Left renal pelvis (tissue), 4 donors: ENCODE measurements around the gene ZNF483. TPM values are rescaled to one million over a fixed set of nuclear protein-coding genes. Genes with fewer than 3 reads are reported as not detected.
"Not testable (repeated sequence)": the region's sequence is repeated elsewhere in the genome, so short reads cannot be mapped to it uniquely, and the experiment has no call there.

Experiments
- DNase-seq, 4 donors: peaks; one replicate each; pipeline ENCODE4 v3.0.0-alpha.2; 2013; ENCODE audit warnings: low read depth in 4 of 4, low spot score in 3 of 4
- polyA plus RNA-seq, 4 donors: library from polyadenylated mRNA; unstranded; fragments of 120-200 nt; gene quantifications; one replicate each; pipeline ENCODE4 v1.2.1, GENCODE V29; 2013; ENCODE audit not compliant: insufficient read length in 4 of 4

Gene ZNF483
- 1 to 10 TPM; 2.6 to 4.9 (median 3.4) TPM for polyA plus RNA-seq

DNA sequence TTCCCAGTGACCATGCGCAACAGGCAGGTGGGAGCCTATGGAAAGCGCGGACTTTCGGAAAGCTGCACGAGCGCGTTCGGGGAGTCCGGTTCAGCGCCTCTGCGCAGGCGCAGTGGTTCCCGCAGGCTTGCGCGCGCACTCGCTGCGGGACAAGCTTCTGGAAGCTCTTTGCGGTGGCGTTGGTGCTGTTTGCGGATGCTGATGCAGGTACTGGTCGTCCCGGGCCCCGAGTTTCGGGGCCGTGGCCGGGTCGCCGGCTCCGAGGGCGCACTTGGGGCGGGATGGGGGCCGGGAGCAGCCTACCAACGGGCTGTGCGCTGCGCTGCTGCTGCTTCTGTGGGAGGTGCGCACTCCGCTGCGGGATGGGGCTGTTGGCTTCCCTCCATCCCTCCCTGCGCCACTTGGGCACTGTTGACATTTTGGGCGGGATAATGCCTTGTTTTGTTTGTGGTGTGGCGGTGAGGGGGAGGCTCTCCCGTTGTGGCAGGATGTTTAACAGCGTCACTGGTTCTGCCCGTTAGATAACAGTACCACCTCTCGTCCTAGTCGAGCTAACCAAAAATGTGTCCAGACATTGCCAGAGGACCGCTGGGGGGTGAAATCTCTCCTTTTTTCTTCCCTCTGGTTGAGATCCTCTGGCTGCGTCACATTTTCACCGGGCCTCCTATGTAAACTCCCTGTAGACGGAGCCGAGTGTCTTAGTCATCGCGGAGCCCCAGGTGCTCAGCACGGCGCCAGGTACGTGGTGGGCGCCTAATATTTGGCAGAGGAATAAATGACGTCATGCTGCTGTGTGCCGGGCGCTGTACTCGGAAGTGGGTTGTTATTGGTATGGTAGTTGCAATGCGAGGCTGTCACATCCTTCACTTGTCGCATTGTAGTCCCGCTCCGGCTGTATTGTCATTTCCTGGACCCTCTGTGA lies at the start of gene ZNF483:
TSS of gene ZNF483 (plus strand) at position 124 of the 922 bp plus-strand sequence. CDS start 2,217 bp downstream, outside the sequence.
- DNase-seq, result peak; percentile 69 to 78 (median 76)

GRCh38 chr9:111475195-111475594 lies 49.8 kb upstream of the ZNF483 start:
- no peak for DNase-seq

DNA sequence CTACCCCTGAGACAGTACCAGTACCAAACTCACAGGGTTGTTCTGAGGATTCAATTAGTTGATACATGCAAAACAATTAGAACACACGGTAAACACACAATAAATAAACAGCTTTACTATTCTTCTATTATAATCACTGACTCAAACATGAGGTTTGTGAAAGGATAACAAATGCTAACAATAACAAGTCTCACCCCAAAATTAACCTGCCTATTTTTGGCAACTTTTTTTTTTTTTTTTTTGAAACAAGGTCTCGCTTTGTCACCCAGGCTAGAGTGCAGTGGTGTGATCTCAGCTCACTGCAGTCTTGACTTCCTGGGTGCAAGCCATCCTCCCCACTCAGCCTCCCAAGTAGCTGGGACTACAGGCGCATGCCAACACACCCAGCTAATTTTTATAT lies 47.3 kb upstream of the ZNF483 start:
- no peak for DNase-seq

- DNase-seq, result no peak
These were observed 42.9 kb upstream of the ZNF483 start for GRCh38 chr9:111481885-111482636.

- DNase-seq, result no peak
These were observed 42.1 kb upstream of the ZNF483 start for GRCh38 chr9:111482694-111483438.

DNA sequence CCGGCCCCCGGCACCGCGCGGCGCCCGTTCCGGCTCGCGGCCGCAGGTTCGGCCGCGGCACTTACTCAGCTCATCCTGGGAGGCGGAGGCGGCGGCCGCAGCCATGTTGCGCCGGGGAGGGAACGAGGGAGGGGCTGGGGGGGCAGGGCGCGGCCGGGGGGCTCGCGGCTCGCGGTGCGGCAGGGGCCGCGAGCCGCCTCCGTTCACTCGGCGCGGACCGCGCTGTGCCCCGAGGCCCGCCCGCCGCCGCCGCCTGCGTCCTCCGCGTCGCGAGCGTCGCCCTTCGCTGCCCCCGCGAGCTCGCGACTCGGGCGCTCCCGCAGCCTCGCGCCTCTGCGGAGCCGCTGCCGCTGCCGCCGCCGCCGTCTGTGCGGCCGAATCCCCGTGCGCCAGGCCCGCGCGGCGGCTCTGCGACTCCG lies 41.5 kb upstream of the ZNF483 start:
- no peak for DNase-seq

- DNase-seq, result peak in 1 of 4 donors; percentile 55
These were observed 41.0 kb upstream of the ZNF483 start, which contains the start of gene ECPAS for GRCh38 chr9:111483858-111484571. Gene ECPAS (minus strand): TSS chr9:111484383. CDS start chr9:111472918, 11,465 bp downstream.

DNA sequence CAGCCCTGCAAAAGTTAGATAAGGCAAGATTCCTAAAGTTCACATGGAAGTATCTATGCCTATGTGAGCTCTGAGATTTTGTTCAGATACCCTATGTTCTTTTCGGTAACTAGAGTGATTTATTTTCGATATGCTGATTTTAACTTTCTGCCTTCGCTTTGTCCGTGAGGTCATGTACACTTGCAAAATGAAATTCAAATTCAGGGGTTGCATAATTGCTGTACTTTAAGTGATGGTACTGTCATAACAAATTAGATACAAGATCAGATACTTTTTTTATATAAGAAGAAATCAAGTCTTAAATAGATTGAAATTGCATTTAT lies 40.4 kb upstream of the ZNF483 start:
- no peak for DNase-seq

DNA sequence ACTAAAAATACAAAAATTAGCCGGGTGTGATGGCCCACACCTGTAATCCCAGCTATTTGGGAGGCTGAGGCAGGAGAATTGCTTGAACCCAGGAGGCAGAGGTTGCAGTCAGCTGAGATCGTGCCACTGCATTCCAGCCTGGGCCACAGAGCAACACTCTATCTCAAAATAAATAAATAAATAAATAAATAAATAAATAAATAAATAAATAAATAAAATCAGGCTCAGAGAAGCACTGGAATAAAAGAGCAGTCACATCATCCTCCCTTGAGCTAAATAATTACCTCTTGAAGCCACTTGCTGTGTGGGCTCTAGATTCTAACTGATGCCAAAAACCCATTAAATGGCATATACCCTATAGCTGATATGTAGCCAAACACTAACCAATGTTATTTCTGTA lies 27.8 kb upstream of the ZNF483 start:
- not testable (repeated sequence) for DNase-seq

- no peak for DNase-seq
These were observed 23.9 kb upstream of the ZNF483 start for GRCh38 chr9:111501005-111501562.

GRCh38 chr9:111501648-111502047 lies 23.3 kb upstream of the ZNF483 start:
- no peak for DNase-seq

DNA sequence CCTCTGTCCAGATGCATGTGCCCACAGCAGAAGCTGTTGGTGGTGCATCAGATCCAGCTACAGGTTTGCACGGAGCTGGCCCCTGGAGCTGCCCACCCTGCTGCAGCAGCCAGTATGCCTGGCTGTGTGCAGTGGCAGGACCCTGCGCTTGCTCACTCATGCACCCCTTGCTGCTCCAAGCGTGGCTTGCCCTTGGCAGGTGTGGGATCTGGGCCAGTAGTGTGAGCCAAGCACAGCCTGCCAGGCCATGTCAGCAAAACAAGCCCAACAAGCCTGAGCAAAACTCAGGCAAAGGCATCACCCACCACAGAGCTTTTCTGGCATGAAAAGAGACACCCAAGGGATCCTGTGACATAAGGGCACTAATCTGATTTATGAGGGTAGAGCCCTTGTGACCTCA lies 22.5 kb upstream of the ZNF483 start:
- no peak for DNase-seq

DNA sequence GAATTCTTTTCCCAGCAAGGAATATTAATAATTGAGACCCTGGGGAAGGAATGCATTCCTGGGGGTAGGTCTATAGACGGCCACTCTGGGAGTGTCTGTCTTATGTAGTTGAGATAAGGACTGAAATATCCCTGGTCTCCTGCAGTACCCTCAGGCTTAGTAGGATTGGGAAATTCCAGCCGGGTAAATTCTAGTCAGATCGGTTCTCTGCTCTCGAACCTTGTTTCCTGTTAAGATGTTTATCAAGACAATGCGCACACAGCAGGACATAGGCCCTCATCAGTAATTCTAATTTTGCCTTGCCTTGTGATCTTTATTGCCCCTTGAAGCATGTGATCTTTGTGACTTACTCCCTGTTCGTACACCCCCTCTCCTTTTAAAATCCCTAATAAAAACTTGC lies 13.4 kb upstream of the ZNF483 start:
- not testable (repeated sequence) for DNase-seq

GRCh38 chr9:111514967-111515366 lies 10.0 kb upstream of the ZNF483 start:
- DNase-seq, result no peak

DNA sequence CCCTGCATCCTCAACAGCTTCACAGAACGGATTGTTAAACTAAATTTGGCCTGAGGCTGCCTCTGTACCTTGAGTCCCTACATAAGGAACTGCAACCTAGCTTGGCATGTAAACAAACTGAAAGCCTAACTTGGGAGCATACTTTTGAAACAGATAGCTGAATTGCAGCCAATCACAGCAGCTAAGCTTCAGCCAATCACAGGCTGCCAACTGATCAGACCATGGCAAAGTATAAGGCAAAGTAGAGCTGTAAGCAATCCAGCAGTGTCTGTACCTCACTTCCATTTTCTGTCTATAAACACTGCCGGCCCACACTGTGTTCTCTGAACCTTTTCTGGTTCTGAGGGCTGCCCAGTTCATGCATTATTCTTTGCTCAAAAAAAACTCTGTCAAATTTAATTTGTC lies 8.9 kb upstream of the ZNF483 start:
- no peak for DNase-seq

- no peak for DNase-seq
These were observed 286 bp upstream of the ZNF483 start for GRCh38 chr9:111524731-111525055.

DNA sequence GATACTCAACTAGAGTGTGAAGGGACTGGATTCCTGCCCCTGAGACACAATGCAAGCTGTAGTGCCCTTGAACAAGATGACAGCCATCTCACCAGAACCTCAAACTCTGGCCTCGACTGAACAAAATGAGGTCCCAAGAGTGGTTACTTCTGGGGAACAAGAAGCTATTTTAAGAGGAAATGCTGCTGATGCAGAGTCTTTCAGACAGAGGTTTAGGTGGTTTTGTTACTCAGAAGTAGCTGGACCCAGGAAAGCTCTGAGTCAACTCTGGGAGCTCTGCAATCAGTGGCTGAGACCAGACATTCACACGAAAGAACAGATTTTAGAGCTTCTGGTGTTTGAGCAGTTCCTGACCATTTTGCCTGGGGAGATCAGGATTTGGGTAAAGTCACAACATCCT lies 2.4 kb downstream of the ZNF483 start:
- DNase-seq, result no peak

GRCh38 chr9:111529787-111530186 lies 4.8 kb downstream of the ZNF483 start:
- no peak for DNase-seq

- DNase-seq, result no peak
These were observed 6.7 kb downstream of the ZNF483 start for GRCh38 chr9:111531716-111532115.
